ENCODE measurements around the gene PNPLA8.
"Not testable (repeated sequence)": the region's sequence is repeated elsewhere in the genome, so short reads cannot be mapped to it uniquely, and the experiment has no call there.

Gene PNPLA8

DNA sequence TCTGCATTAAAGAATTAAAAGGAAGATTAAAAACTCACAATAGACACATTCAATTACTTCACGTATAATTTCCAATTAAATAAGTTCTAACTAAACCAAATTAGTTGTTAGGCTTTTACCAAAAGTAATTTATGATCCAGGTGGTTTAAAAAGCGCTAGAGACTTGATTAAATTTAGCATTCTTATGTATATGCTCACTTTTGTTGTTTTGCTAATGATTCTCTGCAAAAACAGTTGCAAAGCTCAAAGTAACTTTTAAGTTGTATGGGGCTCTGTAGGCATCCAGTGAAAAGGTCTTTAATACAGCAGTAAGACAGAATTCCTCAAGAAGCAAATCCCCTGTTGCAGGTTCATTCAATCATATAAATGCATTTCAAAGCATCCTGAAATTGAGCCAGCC is 15.5 kb upstream of the PNPLA8 start:
- no peaks in the 10 kb centered on the region for H3K79me2 ChIP-seq (ENCODE audit: insufficient read depth, low read length)
- H3F3A ChIP-seq (ENCODE audit: low read depth) = no peaks in the 10 kb centered on the region
- H3K4me2 ChIP-seq (ENCODE audit: low read depth, low read length, poor library complexity, severe bottlenecking) = no peak overlapping the region
- no peaks in the 10 kb centered on the region for H4K20me1 ChIP-seq (ENCODE audit: insufficient read depth, low read length, poor library complexity, severe bottlenecking)
- no peak for TF ChIP-seq EZH2phosphoT487 (IDR thresholded peaks at IDR 0.05; ENCODE audit: borderline replicate concordance)
- TF ChIP-seq, protein P1, sequence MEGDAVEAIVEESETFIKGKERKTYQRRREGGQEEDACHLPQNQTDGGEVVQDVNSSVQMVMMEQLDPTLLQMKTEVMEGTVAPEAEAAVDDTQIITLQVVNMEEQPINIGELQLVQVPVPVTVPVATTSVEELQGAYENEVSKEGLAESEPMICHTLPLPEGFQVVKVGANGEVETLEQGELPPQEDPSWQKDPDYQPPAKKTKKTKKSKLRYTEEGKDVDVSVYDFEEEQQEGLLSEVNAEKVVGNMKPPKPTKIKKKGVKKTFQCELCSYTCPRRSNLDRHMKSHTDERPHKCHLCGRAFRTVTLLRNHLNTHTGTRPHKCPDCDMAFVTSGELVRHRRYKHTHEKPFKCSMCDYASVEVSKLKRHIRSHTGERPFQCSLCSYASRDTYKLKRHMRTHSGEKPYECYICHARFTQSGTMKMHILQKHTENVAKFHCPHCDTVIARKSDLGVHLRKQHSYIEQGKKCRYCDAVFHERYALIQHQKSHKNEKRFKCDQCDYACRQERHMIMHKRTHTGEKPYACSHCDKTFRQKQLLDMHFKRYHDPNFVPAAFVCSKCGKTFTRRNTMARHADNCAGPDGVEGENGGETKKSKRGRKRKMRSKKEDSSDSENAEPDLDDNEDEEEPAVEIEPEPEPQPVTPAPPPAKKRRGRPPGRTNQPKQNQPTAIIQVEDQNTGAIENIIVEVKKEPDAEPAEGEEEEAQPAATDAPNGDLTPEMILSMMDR (conservative IDR thresholded peaks at IDR 0.05; ENCODE audit: low read length) = no peak
- H3K27me3 ChIP-seq (ENCODE audit: insufficient read depth, low read length, poor library complexity, severe bottlenecking) = no peaks in the 10 kb centered on the region
- no peak overlapping the region for H3K4me3 ChIP-seq (ENCODE audit: low read length, poor library complexity, severe bottlenecking)
- no peak overlapping the region for H2AFZ ChIP-seq (ENCODE audit: low read length)
- no peaks in the 10 kb centered on the region for H3K4me1 ChIP-seq (ENCODE audit: insufficient read depth, low read length, poor library complexity, severe bottlenecking)
- no peaks in the 10 kb centered on the region for H3K36me3 ChIP-seq (ENCODE audit: insufficient read depth, low read length)
- no peaks in the 10 kb centered on the region for H3K9me2 ChIP-seq (replicated peaks; ENCODE audit: low read depth, low read length)
- H3K9me3 ChIP-seq (ENCODE audit: insufficient read depth, low read depth, low read length) = no peaks in the 10 kb centered on the region
- no peak overlapping the region for H3K9ac ChIP-seq (ENCODE audit: low read depth, low read length, poor library complexity, severe bottlenecking)

DNA sequence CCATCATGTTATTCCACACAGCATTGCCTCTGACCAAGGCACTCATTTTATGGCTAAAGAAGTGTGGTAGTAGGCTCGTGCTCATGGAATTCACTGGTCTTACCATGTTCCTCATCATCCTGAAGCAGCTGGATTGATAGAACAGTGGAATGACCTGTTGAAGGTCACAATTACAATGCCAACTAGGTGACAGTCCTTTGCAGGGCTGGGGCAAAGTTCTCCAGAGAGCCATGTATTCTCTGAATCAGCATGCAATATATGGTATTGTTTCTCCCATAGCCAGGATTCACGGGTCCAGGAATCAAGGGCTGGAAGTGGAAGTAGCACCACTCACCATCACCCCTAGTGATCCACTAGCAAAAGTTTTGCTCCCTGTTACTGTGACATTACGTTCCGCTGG is 12.8 kb upstream of the PNPLA8 start:
- not testable (repeated sequence) for H3K9me2 ChIP-seq (replicated peaks; ENCODE audit: low read depth, low read length); H4K20me1 ChIP-seq (ENCODE audit: insufficient read depth, low read length, poor library complexity, severe bottlenecking); H2AFZ ChIP-seq (ENCODE audit: low read length); H3K4me2 ChIP-seq (ENCODE audit: low read depth, low read length, poor library complexity, severe bottlenecking); H3F3A ChIP-seq (ENCODE audit: low read depth); H3K36me3 ChIP-seq (ENCODE audit: insufficient read depth, low read length); H3K27me3 ChIP-seq (ENCODE audit: insufficient read depth, low read length, poor library complexity, severe bottlenecking); H3K4me1 ChIP-seq (ENCODE audit: insufficient read depth, low read length, poor library complexity, severe bottlenecking); H3K4me3 ChIP-seq (ENCODE audit: low read length, poor library complexity, severe bottlenecking); H3K79me2 ChIP-seq (ENCODE audit: insufficient read depth, low read length); H3K9me3 ChIP-seq (ENCODE audit: insufficient read depth, low read depth, low read length); H3K9ac ChIP-seq (ENCODE audit: low read depth, low read length, poor library complexity, severe bottlenecking)

DNA sequence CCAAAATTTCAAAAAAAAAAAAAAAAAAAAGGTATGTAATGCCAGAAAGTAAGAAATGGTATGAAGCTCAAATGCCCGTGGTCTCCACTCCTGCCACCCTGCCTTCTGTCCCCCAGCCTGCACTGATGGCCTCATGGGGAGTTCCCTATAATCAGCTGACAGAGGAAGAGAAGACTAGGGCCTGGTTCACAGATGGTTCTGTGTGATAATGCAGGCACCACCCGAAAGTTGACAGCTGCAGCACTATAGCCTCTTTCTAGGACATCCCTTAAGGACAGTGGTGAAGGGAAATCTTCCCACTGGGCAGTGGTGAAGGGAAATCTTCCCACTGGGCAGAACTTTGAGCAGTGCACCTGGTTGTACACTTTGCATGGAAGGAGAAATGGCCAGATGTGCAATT is 12.3 kb upstream of the PNPLA8 start:
- H3K4me3 ChIP-seq (ENCODE audit: low read length, poor library complexity, severe bottlenecking); H4K20me1 ChIP-seq (ENCODE audit: insufficient read depth, low read length, poor library complexity, severe bottlenecking); H3K27me3 ChIP-seq (ENCODE audit: insufficient read depth, low read length, poor library complexity, severe bottlenecking); H3K79me2 ChIP-seq (ENCODE audit: insufficient read depth, low read length); H3F3A ChIP-seq (ENCODE audit: low read depth); H3K4me1 ChIP-seq (ENCODE audit: insufficient read depth, low read length, poor library complexity, severe bottlenecking); H3K9ac ChIP-seq (ENCODE audit: low read depth, low read length, poor library complexity, severe bottlenecking); H3K36me3 ChIP-seq (ENCODE audit: insufficient read depth, low read length); H2AFZ ChIP-seq (ENCODE audit: low read length); H3K4me2 ChIP-seq (ENCODE audit: low read depth, low read length, poor library complexity, severe bottlenecking); H3K9me2 ChIP-seq (replicated peaks; ENCODE audit: low read depth, low read length); H3K9me3 ChIP-seq (ENCODE audit: insufficient read depth, low read depth, low read length): not testable (repeated sequence)

DNA sequence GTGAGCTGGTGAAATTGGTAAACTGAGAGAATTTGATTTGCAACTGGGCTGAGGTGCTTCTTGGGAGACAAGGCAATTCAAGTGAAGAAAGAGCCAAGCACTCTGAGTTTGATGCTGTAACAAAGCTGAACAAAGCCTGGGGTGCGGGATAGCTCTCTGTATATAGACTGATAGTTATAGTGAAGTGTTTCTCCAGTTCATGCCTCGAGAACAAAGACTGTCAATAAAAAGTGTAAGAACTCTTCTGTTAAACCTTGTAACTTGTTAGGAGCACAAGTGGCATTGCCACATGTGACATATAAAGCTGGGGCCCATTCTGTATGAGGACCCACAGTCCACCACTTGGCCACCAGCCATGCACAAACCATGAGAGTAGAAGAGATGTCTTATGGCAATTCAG is 11.3 kb upstream of the PNPLA8 start:
- H4K20me1 ChIP-seq (ENCODE audit: insufficient read depth, low read length, poor library complexity, severe bottlenecking) = no peaks in the 10 kb centered on the region
- H3K27me3 ChIP-seq (ENCODE audit: insufficient read depth, low read length, poor library complexity, severe bottlenecking) = no peaks in the 10 kb centered on the region
- H3K79me2 ChIP-seq (ENCODE audit: insufficient read depth, low read length) = no peaks in the 10 kb centered on the region
- H3K36me3 ChIP-seq (ENCODE audit: insufficient read depth, low read length) = no peaks in the 10 kb centered on the region
- no peak overlapping the region for H2AFZ ChIP-seq (ENCODE audit: low read length)
- no peak overlapping the region for H3K4me2 ChIP-seq (ENCODE audit: low read depth, low read length, poor library complexity, severe bottlenecking)
- no peak overlapping the region for H3K9ac ChIP-seq (ENCODE audit: low read depth, low read length, poor library complexity, severe bottlenecking)
- H3K9me3 ChIP-seq (ENCODE audit: insufficient read depth, low read depth, low read length) = no peaks in the 10 kb centered on the region
- H3K4me1 ChIP-seq (ENCODE audit: insufficient read depth, low read length, poor library complexity, severe bottlenecking) = no peaks in the 10 kb centered on the region
- no peaks in the 10 kb centered on the region for H3F3A ChIP-seq (ENCODE audit: low read depth)
- no peak overlapping the region for H3K4me3 ChIP-seq (ENCODE audit: low read length, poor library complexity, severe bottlenecking)
- H3K9me2 ChIP-seq (replicated peaks; ENCODE audit: low read depth, low read length) = no peaks in the 10 kb centered on the region
- TF ChIP-seq EZH2phosphoT487 (IDR thresholded peaks at IDR 0.05; ENCODE audit: borderline replicate concordance) = no peak
- TF ChIP-seq, protein P1 (conservative IDR thresholded peaks at IDR 0.05; ENCODE audit: low read length) = no peak

Data from Loucy (cell line).